Measurements from ENCODE around the gene RRAGD. TPM values are rescaled to one million over a fixed set of nuclear protein-coding genes. Genes with fewer than 3 reads are reported as not detected.

Gene RRAGD
- polyA plus RNA-seq, 1 of the 3 experiments (the other 2 are of a cell fraction), result 0.07 TPM

DNA sequence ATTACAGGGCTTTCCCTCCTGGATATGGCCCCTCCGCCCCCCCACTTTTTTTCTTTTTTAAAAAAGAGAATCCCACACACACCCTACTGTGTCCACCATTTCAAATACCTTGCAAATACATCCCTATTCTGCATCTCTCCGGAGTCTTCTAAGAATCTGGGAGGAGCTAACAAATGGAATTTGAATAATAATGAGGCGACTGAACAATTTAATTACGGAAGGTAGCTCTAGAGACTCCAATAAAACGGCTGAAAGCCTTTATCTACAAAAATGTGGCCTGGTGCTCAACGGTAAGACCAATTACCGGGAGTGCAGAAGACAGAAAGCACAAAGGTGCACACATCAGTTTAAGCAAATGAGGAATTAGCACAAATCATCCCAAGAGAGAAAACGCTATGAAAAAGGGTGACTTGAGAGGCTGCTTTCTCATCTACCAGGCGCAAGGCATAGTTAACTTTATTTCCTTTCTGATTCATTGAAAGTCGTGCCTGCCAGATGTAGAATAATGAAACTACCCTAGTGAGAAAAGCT lies 1.8 kb downstream of the RRAGD start:
- Histone ChIP-seq H3K4me2 (no peak overlapping the region), H3K9ac (no peak overlapping the region), H3K27ac (ENCODE audit: low read depth in 2 of 2, low read length in 1 of 2) (no peak overlapping the region), H3K9me2 (no peaks in the 10 kb centered on the region), H3K4me3 (ENCODE audit: low read depth in 2 of 2, low read length in 1 of 2) (no peak overlapping the region), H2AFZ (ENCODE audit: low read depth) (no peak overlapping the region), H3K9me3 (no peaks in the 10 kb centered on the region), H3K36me3 (replicated peaks in 1 of 2; ENCODE audit: control insufficient read depth in 1 of 2, insufficient read depth in 2 of 2, low read length in 1 of 2) (no peaks in the 10 kb centered on the region), H3K4me1 (ENCODE audit: control insufficient read depth in 1 of 2, insufficient read depth in 2 of 2, low read depth in 1 of 2, low read length in 1 of 2) (peaks cover 0 to 12% of the 10 kb centered on the region in 2 experiments; a peak in 1 of 4 replicates), H3K27me3 (ENCODE audit: insufficient read depth) (peaks cover 40% of the 10 kb centered on the region; the same call in 1 of the 2 replicates), H4K20me1 (ENCODE audit: insufficient read depth) (no peaks in the 10 kb centered on the region), H3K79me2 (ENCODE audit: insufficient read depth) (no peaks in the 10 kb centered on the region), H3F3A (replicated peaks; ENCODE audit: insufficient read depth) (peaks cover 8% of the 10 kb centered on the region)
- TF ChIP-seq MXI1 (IDR thresholded peaks at IDR 0.05; ENCODE audit: low read depth, low read length) (no peak), GATA2 (CRISPR knock-in tag; IDR thresholded peaks at IDR 0.05) (no peak), EZH2phosphoT487 (IDR thresholded peaks at IDR 0.05; ENCODE audit: borderline replicate concordance, low read depth) (no peak), TAF1 (IDR thresholded peaks at IDR 0.05; ENCODE audit: borderline replicate concordance, low read depth, low read length) (no peak), NRF1 (IDR thresholded peaks at IDR 0.05; ENCODE audit: low read depth, low read length) (no peak), FOSL2 (IDR thresholded peaks at IDR 0.05; ENCODE audit: borderline replicate concordance, low read depth) (no peak), POLR2AphosphoS5 (IDR thresholded peaks at IDR 0.05; ENCODE audit: low read depth, low read length) (no peak)
- TF ChIP-seq, protein P1, sequence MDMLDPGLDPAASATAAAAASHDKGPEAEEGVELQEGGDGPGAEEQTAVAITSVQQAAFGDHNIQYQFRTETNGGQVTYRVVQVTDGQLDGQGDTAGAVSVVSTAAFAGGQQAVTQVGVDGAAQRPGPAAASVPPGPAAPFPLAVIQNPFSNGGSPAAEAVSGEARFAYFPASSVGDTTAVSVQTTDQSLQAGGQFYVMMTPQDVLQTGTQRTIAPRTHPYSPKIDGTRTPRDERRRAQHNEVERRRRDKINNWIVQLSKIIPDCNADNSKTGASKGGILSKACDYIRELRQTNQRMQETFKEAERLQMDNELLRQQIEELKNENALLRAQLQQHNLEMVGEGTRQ (IDR thresholded peaks at IDR 0.05; ENCODE audit: borderline replicate concordance, low read depth, low read length), result no peak
- 82% methylated on average over 10 of the region's 10 CpGs for WGBS (ENCODE audit: low lambda C conversion rate)
- ChIA-PET CTCF (interaction anchor here (0.7 to 10.6 kb wide), 3 partner anchors 22 to 38 kb away, joined by 3 to 70 read pairs (median 9); partner anchors contain the start of gene ANKRD6), POLR2A (no interaction called here)
- no peak for DNase-seq

DNA sequence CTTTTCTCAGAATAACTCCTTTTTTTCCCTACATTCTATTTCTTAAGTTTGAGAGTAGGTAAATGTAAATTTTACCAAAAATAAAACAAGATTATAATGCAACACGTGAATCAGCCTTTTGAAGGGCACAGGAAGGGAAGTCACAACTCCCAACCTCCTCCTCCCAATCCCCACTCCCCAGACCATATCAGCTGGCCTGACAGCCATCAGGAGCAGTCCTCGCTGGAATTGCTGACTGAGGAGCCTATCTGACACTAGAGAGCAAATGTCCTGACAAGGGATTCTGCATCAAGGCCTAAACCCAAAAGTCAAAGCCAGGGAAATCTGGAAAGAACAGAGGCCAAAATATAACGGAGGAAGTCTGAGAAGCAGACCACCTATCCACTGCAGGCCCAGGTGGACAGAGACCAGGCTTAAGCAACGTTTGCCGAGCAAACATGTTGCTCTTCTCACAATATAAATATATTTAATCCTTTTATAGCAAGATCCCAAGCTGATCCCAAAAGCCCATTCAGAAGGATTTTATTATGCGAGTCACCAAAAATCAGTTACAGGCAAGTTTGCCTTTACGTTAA lies 2.5 kb downstream of the RRAGD start:
- Histone ChIP-seq H3K27me3 (ENCODE audit: insufficient read depth) (peaks cover 40% of the 10 kb centered on the region; the same call in 1 of the 2 replicates), H3K36me3 (replicated peaks in 1 of 2; ENCODE audit: control insufficient read depth in 1 of 2, insufficient read depth in 2 of 2, low read length in 1 of 2) (no peaks in the 10 kb centered on the region), H3K79me2 (ENCODE audit: insufficient read depth) (no peaks in the 10 kb centered on the region), H4K20me1 (ENCODE audit: insufficient read depth) (no peaks in the 10 kb centered on the region), H3K27ac (ENCODE audit: low read depth in 2 of 2, low read length in 1 of 2) (no peak overlapping the region), H3K9me3 (no peaks in the 10 kb centered on the region), H3K4me1 (ENCODE audit: control insufficient read depth in 1 of 2, insufficient read depth in 2 of 2, low read depth in 1 of 2, low read length in 1 of 2) (peaks cover 0 to 12% of the 10 kb centered on the region in 2 experiments; a peak in 1 of 4 replicates), H3K4me2 (no peak overlapping the region), H3F3A (replicated peaks; ENCODE audit: insufficient read depth) (peaks cover 8% of the 10 kb centered on the region), H3K9ac (no peak overlapping the region), H3K9me2 (no peaks in the 10 kb centered on the region), H2AFZ (ENCODE audit: low read depth) (no peak overlapping the region), H3K4me3 (ENCODE audit: low read depth in 2 of 2, low read length in 1 of 2) (no peak overlapping the region)
- TF ChIP-seq POLR2AphosphoS5 (IDR thresholded peaks at IDR 0.05; ENCODE audit: low read depth, low read length), result no peak
- TF ChIP-seq FOXJ3 (CRISPR knock-in tag; IDR thresholded peaks at IDR 0.05), result no peak
- no peak for TF ChIP-seq TAF1 (IDR thresholded peaks at IDR 0.05; ENCODE audit: borderline replicate concordance, low read depth, low read length)
- TF ChIP-seq, protein P2, sequence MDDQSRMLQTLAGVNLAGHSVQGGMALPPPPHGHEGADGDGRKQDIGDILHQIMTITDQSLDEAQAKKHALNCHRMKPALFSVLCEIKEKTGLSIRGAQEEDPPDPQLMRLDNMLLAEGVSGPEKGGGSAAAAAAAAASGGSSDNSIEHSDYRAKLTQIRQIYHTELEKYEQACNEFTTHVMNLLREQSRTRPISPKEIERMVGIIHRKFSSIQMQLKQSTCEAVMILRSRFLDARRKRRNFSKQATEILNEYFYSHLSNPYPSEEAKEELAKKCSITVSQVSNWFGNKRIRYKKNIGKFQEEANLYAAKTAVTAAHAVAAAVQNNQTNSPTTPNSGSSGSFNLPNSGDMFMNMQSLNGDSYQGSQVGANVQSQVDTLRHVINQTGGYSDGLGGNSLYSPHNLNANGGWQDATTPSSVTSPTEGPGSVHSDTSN (IDR thresholded peaks at IDR 0.05), result no peak
- TF ChIP-seq, protein P3, sequence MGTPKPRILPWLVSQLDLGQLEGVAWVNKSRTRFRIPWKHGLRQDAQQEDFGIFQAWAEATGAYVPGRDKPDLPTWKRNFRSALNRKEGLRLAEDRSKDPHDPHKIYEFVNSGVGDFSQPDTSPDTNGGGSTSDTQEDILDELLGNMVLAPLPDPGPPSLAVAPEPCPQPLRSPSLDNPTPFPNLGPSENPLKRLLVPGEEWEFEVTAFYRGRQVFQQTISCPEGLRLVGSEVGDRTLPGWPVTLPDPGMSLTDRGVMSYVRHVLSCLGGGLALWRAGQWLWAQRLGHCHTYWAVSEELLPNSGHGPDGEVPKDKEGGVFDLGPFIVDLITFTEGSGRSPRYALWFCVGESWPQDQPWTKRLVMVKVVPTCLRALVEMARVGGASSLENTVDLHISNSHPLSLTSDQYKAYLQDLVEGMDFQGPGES (IDR thresholded peaks at IDR 0.05; ENCODE audit: low read depth, low read length), result no peak
- TF ChIP-seq MEF2A (IDR thresholded peaks at IDR 0.05; ENCODE audit: borderline replicate concordance, low read depth), result no peak
- TF ChIP-seq YY1 (IDR thresholded peaks at IDR 0.05; ENCODE audit: low read depth), result no peak
- no peak for TF ChIP-seq TEAD4 (IDR thresholded peaks at IDR 0.05; ENCODE audit: borderline replicate concordance, insufficient read depth)
- TF ChIP-seq TCF12 (IDR thresholded peaks at IDR 0.05), result no peak
- TF ChIP-seq, protein P4, sequence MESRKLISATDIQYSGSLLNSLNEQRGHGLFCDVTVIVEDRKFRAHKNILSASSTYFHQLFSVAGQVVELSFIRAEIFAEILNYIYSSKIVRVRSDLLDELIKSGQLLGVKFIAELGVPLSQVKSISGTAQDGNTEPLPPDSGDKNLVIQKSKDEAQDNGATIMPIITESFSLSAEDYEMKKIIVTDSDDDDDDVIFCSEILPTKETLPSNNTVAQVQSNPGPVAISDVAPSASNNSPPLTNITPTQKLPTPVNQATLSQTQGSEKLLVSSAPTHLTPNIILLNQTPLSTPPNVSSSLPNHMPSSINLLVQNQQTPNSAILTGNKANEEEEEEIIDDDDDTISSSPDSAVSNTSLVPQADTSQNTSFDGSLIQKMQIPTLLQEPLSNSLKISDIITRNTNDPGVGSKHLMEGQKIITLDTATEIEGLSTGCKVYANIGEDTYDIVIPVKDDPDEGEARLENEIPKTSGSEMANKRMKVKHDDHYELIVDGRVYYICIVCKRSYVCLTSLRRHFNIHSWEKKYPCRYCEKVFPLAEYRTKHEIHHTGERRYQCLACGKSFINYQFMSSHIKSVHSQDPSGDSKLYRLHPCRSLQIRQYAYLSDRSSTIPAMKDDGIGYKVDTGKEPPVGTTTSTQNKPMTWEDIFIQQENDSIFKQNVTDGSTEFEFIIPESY (IDR thresholded peaks at IDR 0.05; ENCODE audit: borderline replicate concordance, low read depth), result no peak
- no peak for TF ChIP-seq RCOR1 (IDR thresholded peaks at IDR 0.05; ENCODE audit: low read length)
- TF ChIP-seq RFX5 (IDR thresholded peaks at IDR 0.05; ENCODE audit: low read length), result no peak
- TF ChIP-seq JUND (IDR thresholded peaks at IDR 0.05), result no peak
- TF ChIP-seq FOXM1 (IDR thresholded peaks at IDR 0.05; ENCODE audit: low read depth), result no peak
- TF ChIP-seq CHD2 (IDR thresholded peaks at IDR 0.05; ENCODE audit: low read length, partially characterized antibody), result no peak
- TF ChIP-seq SMC3 (IDR thresholded peaks at IDR 0.05; ENCODE audit: low read depth, low read length), result no peak
- no peak for TF ChIP-seq RXRA (IDR thresholded peaks at IDR 0.05; ENCODE audit: borderline replicate concordance, low read depth)
- no peak for TF ChIP-seq RAD21 (IDR thresholded peaks at IDR 0.05; ENCODE audit: low read length)
- 85% methylated on average over 7 of the region's 7 CpGs for WGBS (ENCODE audit: low lambda C conversion rate)
- DNase-seq, result no peak
- ChIA-PET CTCF (interaction anchor here (10.6 kb wide), 1 partner anchor 37 kb away, joined by 70 read pairs; no protein-coding TSS in a partner anchor), POLR2A (no interaction called here)
